HEK293T (cell line): ENCODE results near the gene COL20A1.

Experiments used
- FOXA1 ChIP-seq: fragments of 450-650 bp; IDR thresholded peaks from 2 replicates; pipeline ENCODE4 v1.6.1; 2016; ENCODE audit warnings: mild to moderate bottlenecking
- FOXM1 ChIP-seq: fragments of 450-650 bp; IDR thresholded peaks from 2 replicates; pipeline ENCODE4 v1.6.1; 2017; ENCODE audit warnings: mild to moderate bottlenecking, borderline replicate concordance
- L3MBTL2 ChIP-seq: fragments of 450-650 bp; conservative IDR thresholded peaks from 2 replicates; pipeline ENCODE4 v1.6.1; 2016; ENCODE audit warnings: mild to moderate bottlenecking
- SUZ12 ChIP-seq: fragments of 450-650 bp; IDR thresholded peaks from 2 replicates; pipeline ENCODE4 v1.6.1; 2016; ENCODE audit warnings: mild to moderate bottlenecking

DNA sequence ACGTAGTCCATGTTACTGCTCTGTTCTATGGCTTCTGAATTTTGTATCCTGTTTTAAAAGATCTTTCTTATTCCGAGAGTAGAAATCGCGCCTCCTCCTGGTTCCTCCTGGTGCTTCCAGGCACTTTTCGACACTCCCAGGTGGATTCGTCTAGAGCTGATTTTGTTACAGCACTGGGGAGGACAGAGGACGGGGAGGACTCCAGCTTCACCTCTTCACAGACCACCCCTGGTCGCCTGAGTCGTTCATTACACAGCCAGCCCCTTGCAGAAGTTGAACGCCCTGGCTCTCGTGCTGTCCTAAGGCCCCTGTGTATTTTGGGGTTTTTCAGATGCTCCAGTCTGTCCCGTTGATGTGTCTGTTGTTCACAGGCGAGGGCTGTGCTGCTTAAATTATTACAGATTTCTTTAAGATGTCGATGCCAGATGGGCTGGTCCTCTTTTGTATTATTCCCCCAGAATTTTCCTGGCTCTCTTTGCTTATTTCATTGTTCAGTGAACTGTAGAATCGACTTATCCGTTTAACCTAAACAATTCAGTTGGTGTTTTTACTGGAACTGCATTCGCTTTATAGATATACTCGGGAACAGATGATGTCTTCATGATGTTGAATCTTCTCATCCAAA, 30.5 kb downstream of the COL20A1 start:
- TF ChIP-seq L3MBTL2 = no peak
- TF ChIP-seq FOXM1 = no peak
- TF ChIP-seq SUZ12 = no peak
- TF ChIP-seq FOXA1 = no peak
